ENCODE measurements around the gene NUAK1. TPM values are rescaled to one million over a fixed set of nuclear protein-coding genes. Genes with fewer than 3 reads are reported as not detected.

The NUAK1 gene
- total and polyA plus RNA-seq, 3 experiments from 2014 or later = 0.16 TPM; not detected in 2

DNA sequence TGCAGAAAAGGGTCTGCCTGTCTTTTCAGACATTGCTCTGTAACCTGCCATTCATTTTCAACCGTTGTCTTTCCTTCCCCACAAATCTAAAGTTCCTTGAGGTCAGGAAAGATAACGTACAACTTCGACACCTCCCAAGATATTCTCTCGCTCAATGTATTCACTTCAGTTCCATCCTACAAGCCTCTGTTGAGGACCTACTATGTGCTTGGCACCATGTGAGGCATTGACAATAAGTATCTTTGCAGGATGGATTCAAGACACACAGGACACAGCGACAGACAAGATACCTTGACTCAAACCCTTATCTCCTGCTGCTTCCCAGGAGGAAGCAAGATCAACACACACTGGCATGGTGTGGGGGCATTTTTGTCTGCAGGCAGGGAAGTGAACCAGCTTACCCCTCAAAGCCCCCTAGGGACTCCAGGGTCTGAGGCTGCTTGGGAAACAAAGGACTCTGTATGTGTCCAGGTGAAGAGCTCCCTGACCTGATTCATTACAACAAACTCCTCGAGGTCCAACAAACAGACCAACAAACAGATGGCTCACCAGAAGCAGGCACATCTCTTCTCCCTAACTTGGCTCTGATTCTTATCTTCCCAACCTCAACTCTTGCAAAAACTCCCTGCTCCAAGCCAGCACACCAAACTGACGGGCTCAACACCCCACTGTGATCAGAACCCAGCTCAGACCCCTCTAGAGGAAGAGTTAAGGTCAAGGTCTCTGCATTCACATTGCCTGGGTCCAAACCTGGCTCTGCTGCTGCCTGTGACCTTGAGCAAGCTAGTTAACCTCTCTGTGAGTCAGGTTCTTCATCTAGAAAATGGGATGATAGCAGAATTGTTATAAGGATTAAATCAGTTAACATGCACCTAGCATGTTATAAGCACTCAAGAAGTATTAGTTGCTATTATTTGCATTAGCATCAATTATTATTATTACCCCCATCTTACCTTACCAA lies 6.3 kb downstream of the NUAK1 start:
- no peak overlapping the region for H3K4me3 Mint-ChIP-seq
- Histone ChIP-seq H3K27me3 (ENCODE audit: insufficient read depth, low read length, poor library complexity, severe bottlenecking) (peaks cover 14% of the 10 kb centered on the region), H3K36me3 (ENCODE audit: insufficient read depth, low read length) (no peaks in the 10 kb centered on the region), H3K27ac (ENCODE audit: low read depth, low read length) (no peak overlapping the region), H3K4me1 (ENCODE audit: insufficient read depth, low read length) (peaks cover 5% of the 10 kb centered on the region), H3K9me3 (ENCODE audit: low read length) (no peaks in the 10 kb centered on the region), H3K4me3 (ENCODE audit: low read length) (no peak overlapping the region)
- ChIA-PET POLR2A (no interaction called here), CTCF (interaction anchor here (1.1 kb wide), 1 partner anchor 712 kb away, joined by 3 read pairs; no protein-coding TSS in a partner anchor)
- peaks cover 28 to 65% of the 10 kb centered on the region in 2 donors for H3K27me3 Mint-ChIP-seq
- H3K9me3 Mint-ChIP-seq = no peaks in the 10 kb centered on the region
- H3K36me3 Mint-ChIP-seq = no peaks in the 10 kb centered on the region
- no peak overlapping the region for H3K27ac Mint-ChIP-seq
- no peak for DNase-seq
- peaks cover 3 to 19% (median 7%) of the 10 kb centered on the region in 3 donors for H3K4me1 Mint-ChIP-seq

DNA sequence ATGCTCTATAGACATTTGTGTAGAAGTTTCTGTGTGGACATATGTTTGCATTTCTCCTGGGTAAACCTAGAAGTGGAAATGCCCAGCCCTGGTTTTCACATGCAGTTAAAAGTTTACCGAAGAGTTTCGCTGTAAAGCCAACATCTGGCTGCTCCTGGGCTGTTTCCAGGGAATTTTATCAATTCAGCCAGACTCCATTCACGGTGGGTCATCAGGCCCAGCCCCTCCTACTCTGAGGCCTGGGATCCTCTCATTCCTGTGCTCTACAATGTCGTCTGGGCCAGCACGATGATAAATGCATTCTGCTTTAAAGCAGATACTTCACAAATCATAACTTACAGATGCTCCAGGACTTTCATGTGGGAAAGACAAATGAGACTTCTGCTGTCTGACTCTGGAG lies 7.1 kb downstream of the NUAK1 start:
- POLR2A ChIA-PET = no interaction called here
- DNase-seq = no peak
- Histone ChIP-seq H3K4me1 (ENCODE audit: insufficient read depth, low read length) (peaks cover 5% of the 10 kb centered on the region), H3K36me3 (ENCODE audit: insufficient read depth, low read length) (no peaks in the 10 kb centered on the region), H3K27ac (ENCODE audit: low read depth, low read length) (no peak overlapping the region), H3K9me3 (ENCODE audit: low read length) (no peaks in the 10 kb centered on the region), H3K27me3 (ENCODE audit: insufficient read depth, low read length, poor library complexity, severe bottlenecking) (peaks cover 8% of the 10 kb centered on the region), H3K4me3 (ENCODE audit: low read length) (no peak overlapping the region)
- Mint-ChIP-seq H3K9me3 (no peaks in the 10 kb centered on the region), H3K4me1 (peaks cover 3 to 14% (median 7%) of the 10 kb centered on the region in 3 donors), H3K27ac (no peak overlapping the region), H3K27me3 (peaks cover 23 to 57% of the 10 kb centered on the region in 2 donors), H3K4me3 (no peak overlapping the region), H3K36me3 (no peaks in the 10 kb centered on the region)
- CTCF ChIA-PET = no interaction called here

DNA sequence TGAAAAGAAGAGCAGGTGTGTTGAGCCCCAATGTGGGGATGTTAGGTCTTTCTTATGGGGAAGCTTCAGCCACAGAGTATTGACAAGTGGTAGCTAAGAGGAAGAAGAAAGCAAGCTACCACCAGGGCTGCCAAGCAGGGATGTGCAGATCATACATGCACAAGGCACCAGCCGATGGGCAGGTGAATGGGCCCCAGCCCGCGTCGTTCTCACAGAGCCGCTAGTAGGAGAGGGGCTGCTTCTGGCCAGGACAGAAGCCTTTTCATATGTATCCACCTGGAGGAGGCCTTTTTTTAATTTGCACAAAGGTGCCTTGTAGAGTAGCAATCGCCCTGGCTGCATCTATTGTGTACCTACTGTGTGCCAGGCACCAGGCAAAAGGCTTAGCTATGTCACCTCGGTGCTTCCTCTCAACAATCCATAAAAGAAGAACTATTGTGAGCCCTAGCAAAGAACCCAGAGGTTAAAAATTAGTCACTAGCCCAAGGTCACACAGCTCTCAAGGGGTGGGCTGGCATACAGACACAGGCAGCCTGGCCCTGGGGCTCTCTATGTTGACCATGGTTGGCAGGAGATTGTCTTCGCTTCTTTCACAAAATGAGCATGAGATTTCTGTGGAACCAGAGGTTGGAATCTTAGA lies 8.2 kb downstream of the NUAK1 start:
- H3K4me3 Mint-ChIP-seq = no peak overlapping the region
- CTCF ChIA-PET = interaction anchor here (1.6 kb wide), 1 partner anchor 710 kb away, joined by 3 read pairs; no protein-coding TSS in a partner anchor
- no peak for DNase-seq
- H3K4me1 Mint-ChIP-seq = peaks cover 0 to 3% (median 1%) of the 10 kb centered on the region in 3 donors
- Histone ChIP-seq H3K36me3 (ENCODE audit: insufficient read depth, low read length) (no peaks in the 10 kb centered on the region), H3K27ac (ENCODE audit: low read depth, low read length) (no peak overlapping the region), H3K4me3 (ENCODE audit: low read length) (no peak overlapping the region), H3K27me3 (ENCODE audit: insufficient read depth, low read length, poor library complexity, severe bottlenecking) (no peaks in the 10 kb centered on the region), H3K9me3 (ENCODE audit: low read length) (no peaks in the 10 kb centered on the region), H3K4me1 (ENCODE audit: insufficient read depth, low read length) (no peaks in the 10 kb centered on the region)
- no peaks in the 10 kb centered on the region for H3K9me3 Mint-ChIP-seq
- no peaks in the 10 kb centered on the region for H3K36me3 Mint-ChIP-seq
- peaks cover 17 to 47% of the 10 kb centered on the region in 2 donors for H3K27me3 Mint-ChIP-seq
- H3K27ac Mint-ChIP-seq = no peak overlapping the region
- POLR2A ChIA-PET = no interaction called here

DNA sequence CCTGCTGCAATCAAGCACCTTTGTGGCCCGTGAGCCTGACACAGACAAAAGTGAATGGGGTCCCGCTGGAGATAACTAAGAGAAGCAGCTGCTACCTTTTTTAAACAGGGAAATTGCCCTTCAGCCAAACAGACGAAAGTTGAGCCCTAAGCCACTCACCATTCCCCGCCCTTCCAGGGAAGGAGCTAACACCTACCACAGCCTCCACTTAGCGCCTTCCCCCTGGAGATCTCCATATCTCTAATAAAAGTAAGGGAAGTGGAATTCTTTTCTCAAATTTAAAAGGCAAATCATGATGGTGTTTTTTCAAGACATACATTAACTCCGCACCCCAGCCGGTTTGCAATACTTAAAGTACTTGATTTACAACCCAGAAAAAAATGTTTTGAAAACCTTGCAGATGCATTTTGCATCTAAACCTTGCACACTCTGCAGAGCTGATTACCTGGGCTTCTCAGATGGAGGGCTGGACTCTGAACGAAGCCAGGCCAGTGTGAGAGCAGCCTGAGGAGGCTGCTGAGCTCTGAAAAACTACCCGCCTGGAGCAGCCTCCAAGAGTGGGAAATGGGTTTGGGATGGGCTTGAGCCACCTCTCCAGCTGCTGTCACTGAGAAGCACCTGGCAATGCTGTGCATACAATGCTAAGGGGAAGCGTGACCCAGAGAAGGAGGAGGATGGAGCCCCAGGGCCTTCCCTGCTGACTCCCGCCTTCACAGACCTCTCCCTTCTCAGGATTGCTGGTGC lies 10.0 kb downstream of the NUAK1 start:
- no peaks in the 10 kb centered on the region for H3K36me3 Mint-ChIP-seq
- Histone ChIP-seq H3K9me3 (ENCODE audit: low read length) (no peaks in the 10 kb centered on the region), H3K4me1 (ENCODE audit: insufficient read depth, low read length) (no peaks in the 10 kb centered on the region), H3K36me3 (ENCODE audit: insufficient read depth, low read length) (no peaks in the 10 kb centered on the region), H3K27ac (ENCODE audit: low read depth, low read length) (no peak overlapping the region), H3K27me3 (ENCODE audit: insufficient read depth, low read length, poor library complexity, severe bottlenecking) (no peaks in the 10 kb centered on the region), H3K4me3 (ENCODE audit: low read length) (no peak overlapping the region)
- H3K4me3 Mint-ChIP-seq = no peak overlapping the region
- H3K4me1 Mint-ChIP-seq = no peaks in the 10 kb centered on the region
- peaks cover 11 to 33% of the 10 kb centered on the region in 2 donors for H3K27me3 Mint-ChIP-seq
- no peak for DNase-seq
- no peak overlapping the region for H3K27ac Mint-ChIP-seq
- ChIA-PET CTCF (no interaction called here), POLR2A (no interaction called here)
- H3K9me3 Mint-ChIP-seq = no peaks in the 10 kb centered on the region

DNA sequence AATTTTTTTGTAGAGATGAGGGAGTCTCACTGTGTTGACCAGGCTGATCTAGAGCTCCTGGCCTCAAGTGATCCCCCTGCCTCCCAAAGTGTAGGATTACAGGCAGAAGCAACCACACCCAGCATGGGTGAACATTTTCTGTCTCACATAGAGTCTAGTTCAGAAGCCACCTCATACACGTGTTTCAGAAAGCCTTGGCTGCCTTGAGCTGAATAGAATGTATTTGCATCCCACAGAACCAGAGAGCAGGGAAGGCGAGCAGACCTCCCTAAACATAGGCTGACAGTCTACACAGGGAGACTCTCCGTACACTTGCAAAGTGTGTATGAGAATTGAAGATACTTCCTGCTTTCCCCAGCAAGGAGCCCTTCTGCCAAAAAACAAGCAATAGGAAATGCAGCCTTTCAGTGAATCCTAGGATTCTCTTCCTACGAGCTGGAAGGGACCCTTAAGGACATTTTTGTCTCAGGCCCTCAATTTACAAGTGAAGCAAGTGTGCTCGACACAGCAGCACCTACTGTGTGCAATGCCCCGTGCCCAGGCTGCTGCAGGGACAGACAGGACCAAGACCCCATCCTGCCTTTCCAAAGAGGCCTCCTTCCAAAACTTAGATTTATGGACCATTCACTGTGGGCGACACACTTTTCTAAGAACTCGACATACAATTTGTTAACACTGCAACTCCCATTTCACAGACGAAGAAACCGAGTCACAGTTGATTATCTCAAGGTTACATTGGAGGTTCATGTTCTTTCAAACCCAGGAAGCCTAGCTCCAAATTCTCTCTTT lies 11.2 kb downstream of the NUAK1 start:
- ChIA-PET CTCF (interaction anchor here (2.0 kb wide), 1 partner anchor 9 kb away, joined by 16 read pairs; no protein-coding TSS in a partner anchor), POLR2A (no interaction called here)
- no peaks in the 10 kb centered on the region for H3K9me3 Mint-ChIP-seq
- no peak overlapping the region for H3K4me3 ChIP-seq (ENCODE audit: low read length)
- H3K4me3 Mint-ChIP-seq = no peak overlapping the region
- DNase-seq = no peak
- H3K36me3 ChIP-seq (ENCODE audit: insufficient read depth, low read length) = no peaks in the 10 kb centered on the region
- no peak overlapping the region for H3K27ac ChIP-seq (ENCODE audit: low read depth, low read length)
- H3K4me1 Mint-ChIP-seq = no peaks in the 10 kb centered on the region
- H3K9me3 ChIP-seq (ENCODE audit: low read length) = no peaks in the 10 kb centered on the region
- H3K36me3 Mint-ChIP-seq = no peaks in the 10 kb centered on the region
- H3K27me3 ChIP-seq (ENCODE audit: insufficient read depth, low read length, poor library complexity, severe bottlenecking) = no peaks in the 10 kb centered on the region
- H3K27ac Mint-ChIP-seq = no peak overlapping the region
- H3K4me1 ChIP-seq (ENCODE audit: insufficient read depth, low read length) = no peaks in the 10 kb centered on the region
- H3K27me3 Mint-ChIP-seq = peaks cover 3 to 21% of the 10 kb centered on the region in 2 donors

DNA sequence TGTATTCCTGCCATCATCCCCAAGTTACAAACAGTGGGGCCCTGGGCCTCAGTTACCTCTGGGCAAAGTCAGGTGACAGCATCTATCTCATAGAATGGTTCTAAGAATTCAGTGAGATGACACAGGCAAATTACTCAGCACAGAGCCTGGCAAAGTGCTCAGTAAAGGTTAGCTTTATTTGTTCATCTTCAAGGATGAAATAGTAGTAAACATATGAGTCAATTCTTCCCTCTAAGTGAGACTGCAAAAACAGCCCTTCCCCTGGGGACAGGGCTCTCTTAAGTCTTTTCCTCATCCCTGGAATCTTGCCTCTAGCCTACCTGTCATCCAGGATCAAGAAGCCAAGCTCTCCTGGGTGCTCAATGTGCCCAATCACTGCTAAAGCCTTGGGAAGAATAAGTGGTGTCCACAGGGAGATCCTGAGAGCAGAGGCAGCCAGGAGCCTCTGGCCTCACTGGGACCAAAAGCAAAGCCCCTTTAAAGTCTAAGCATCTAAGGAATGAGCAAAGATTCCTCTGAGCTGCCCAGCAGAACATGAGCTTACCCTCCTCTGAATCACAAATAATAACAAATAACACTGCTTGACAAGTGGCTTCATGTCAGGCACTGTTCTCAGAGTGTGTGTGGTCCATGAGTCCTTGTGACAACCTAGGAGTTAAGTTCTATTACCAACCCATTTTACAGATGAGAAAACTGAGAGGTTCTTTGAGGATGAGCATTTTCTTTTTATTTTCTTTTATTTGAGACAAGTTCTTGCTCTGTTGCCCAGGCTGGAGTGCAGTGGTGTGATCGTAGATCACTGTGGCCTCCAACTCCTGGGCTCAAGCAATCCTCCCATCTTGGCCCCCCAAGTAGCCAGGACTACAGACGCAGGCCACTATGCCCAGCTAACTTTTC lies 12.1 kb downstream of the NUAK1 start:
- DNase-seq = no peak
- no peak overlapping the region for H3K27ac Mint-ChIP-seq
- no peaks in the 10 kb centered on the region for H3K36me3 ChIP-seq (ENCODE audit: insufficient read depth, low read length)
- no peaks in the 10 kb centered on the region for H3K9me3 Mint-ChIP-seq
- H3K27me3 Mint-ChIP-seq = peaks cover 2 to 18% of the 10 kb centered on the region in 2 donors
- H3K27ac ChIP-seq (ENCODE audit: low read depth, low read length) = no peak overlapping the region
- POLR2A ChIA-PET = no interaction called here
- CTCF ChIA-PET = interaction anchor here (1.1 to 2.0 kb wide), 2 partner anchors 9 to 19 kb away, joined by 3 to 16 read pairs; no protein-coding TSS in a partner anchor
- no peaks in the 10 kb centered on the region for H3K27me3 ChIP-seq (ENCODE audit: insufficient read depth, low read length, poor library complexity, severe bottlenecking)
- H3K9me3 ChIP-seq (ENCODE audit: low read length) = no peaks in the 10 kb centered on the region
- no peaks in the 10 kb centered on the region for H3K4me1 Mint-ChIP-seq
- H3K4me3 Mint-ChIP-seq = no peak overlapping the region
- H3K4me1 ChIP-seq (ENCODE audit: insufficient read depth, low read length) = no peaks in the 10 kb centered on the region
- H3K4me3 ChIP-seq (ENCODE audit: low read length) = no peak overlapping the region
- no peaks in the 10 kb centered on the region for H3K36me3 Mint-ChIP-seq
